Measurements from ENCODE around the gene FTO.

- TF ChIP-seq CTCF (IDR thresholded peaks at IDR 0.05) (no peak), EZH2 (IDR thresholded peaks at IDR 0.05) (no peak)
Measured at GRCh38 chr16:53741546-53741945, 37.6 kb downstream of the FTO start.
